Embryonic facial prominence (tissue), 1 donor: ENCODE results near the gene ABR.
"Not testable (repeated sequence)": the region's sequence is repeated elsewhere in the genome, so short reads cannot be mapped to it uniquely, and the experiment has no call there.

ENCODE experiments used
- DNase-seq: peaks from one replicate; pipeline ENCODE4 v3.0.0-alpha.2; 2016; ENCODE audit errors: extremely low spot score

Gene ABR

GRCh38 chr17:1120596-1121441 is 59.0 kb downstream of the ABR start:
- DNase-seq: no peak

DNA sequence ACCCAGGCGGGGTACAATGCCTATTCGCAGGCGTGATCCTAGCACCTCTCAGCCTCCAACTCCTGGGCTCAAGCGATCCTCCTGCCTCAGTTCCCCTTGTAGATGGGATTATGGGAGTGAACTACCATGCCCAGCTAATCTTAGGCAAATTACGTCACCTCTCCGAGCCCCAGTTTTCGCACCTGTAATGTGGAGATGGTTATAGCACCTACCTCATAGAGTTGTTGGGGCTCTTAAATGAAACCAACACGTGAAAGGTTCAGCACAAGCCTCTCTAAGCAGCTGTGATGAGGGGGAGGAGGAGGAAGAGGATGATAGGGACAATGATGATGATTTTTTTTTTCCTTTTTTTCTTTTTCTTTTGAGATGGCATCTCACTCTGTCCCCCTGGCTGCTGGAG is 59.9 kb downstream of the ABR start:
- no peak for DNase-seq

- DNase-seq: no peak
Observed at GRCh38 chr17:1116602-1117001, 63.2 kb downstream of the ABR start.

DNA sequence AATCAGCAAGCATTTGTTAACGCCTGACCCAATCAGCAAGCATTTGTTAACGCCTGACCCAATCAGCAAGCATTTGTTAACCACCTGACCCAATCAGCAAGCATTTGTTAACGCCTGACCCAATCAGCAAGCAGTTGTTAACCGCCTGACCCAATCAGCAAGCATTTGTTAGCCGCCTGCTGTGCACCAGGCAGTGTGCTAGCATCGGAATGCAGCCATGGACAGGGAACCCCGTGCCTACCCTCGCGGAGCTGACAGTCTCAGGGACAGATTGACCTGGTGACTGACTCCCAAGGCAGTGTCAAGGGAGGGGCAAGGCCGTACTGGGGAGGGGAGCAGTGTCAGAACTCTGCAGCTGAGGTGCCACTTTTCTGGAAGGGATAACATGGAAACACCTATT is 66.9 kb downstream of the ABR start:
- no peak for DNase-seq

DNA sequence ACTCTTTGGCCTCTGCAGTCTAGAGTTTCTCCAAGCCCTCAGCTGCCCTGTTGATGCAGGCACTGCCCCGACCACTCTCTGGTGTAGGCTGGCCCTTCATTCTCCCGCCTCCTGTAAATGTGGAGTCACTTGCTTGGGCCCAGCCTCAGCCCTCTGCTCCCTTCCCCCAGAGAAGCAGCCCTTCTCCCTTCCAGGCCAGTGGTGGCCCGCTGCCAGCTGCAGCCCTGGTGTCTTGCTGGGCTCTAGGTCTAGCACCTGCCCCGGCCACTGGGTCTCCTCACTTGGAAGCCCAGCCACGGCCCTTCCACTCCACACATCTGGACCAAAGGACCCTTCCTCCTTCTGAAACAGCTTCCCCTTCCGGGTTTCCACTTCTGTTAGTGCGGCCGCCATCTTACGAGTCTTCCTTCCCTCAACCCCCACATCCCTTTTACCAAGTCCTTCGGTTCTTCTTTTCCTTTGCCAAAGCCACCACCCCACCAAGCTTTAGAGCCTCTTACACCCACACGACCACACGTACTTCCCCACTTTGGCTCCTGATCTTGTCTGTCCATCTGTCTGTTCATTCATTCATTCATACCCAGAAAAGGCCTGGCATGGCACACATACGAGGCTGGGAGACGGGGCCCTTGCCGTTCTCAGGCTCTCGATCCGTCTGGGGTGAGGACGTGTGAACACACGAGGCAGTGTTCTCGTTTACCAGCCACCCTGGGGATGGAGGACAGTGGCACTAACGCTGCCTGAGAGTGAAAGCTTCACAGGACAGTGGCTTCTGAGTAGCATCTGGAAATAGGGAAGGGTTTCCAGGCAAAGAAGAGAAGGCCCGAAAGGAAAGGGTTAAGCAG is 68.0 kb downstream of the ABR start:
- no peak for DNase-seq

- no peak for DNase-seq
Observed at GRCh38 chr17:1110862-1111598, 68.8 kb downstream of the ABR start.

DNA sequence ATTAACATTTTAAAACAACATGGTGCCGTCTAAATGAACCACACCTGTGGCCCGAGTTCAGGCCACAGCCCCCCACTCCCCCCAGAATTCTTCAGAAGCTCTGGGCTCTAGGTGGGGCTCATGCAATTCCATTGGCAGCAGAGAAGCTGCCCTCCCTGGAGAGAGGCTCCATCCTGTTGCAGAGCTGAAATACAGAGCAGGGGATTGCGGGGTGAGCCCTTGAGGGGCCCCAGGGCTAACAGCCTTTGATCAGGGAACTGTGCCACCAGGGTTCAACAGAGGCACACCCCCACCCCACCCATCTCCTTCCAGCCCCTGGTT is 69.3 kb downstream of the ABR start:
- DNase-seq: no peak

GRCh38 chr17:1109606-1110540 is 69.9 kb downstream of the ABR start:
- no peak for DNase-seq

GRCh38 chr17:1108765-1109605 is 70.8 kb downstream of the ABR start:
- no peak for DNase-seq

DNA sequence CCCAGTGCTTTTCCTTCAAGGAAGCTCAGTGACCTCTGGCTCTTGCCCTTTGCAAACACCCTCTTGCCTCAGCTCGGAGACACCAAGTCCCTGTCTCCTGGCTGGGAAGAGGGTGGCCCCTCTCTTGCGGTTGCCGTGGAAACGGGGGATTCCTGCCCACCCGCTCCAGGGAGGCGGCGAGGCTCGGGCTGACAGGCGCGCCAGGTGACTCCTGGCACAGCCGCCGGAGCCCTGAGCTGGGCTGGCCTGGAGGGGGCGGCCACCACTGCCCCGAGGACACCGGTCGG is 71.4 kb downstream of the ABR start:
- no peak for DNase-seq

DNA sequence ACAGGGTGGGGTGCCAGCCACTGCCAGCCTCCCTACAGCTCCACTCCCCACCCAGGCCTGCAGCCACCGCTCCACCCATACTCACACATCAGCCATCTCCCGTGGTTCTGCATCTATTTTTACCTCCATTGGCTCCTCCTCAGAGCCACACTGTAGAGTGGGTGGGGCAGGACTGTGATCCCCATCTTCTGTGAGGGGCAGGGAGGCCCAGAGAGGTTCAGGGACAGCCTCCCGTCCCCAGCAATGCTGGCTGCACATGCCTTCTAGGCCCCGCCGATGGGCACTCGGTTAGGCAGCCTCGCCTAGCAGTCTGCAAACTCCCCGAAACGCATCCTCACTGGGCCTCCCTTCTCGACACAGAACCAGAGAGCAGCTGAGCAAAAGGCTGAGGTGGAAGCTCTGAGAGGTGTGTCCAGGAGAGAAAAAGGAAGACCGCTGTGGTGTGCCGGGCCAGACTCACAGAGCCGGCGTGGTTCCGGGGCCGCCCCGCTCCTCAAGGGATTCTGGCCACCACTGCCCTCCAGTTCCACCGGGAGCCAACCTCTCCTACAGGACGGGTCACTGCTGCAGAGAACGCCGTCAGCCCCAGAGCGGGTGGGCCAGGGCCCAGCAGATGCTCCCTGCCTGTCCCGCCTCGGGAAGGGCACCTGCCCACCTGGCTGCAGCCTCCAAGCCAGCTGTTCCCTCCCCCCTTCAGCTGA is 71.9 kb downstream of the ABR start:
- DNase-seq: no peak

DNA sequence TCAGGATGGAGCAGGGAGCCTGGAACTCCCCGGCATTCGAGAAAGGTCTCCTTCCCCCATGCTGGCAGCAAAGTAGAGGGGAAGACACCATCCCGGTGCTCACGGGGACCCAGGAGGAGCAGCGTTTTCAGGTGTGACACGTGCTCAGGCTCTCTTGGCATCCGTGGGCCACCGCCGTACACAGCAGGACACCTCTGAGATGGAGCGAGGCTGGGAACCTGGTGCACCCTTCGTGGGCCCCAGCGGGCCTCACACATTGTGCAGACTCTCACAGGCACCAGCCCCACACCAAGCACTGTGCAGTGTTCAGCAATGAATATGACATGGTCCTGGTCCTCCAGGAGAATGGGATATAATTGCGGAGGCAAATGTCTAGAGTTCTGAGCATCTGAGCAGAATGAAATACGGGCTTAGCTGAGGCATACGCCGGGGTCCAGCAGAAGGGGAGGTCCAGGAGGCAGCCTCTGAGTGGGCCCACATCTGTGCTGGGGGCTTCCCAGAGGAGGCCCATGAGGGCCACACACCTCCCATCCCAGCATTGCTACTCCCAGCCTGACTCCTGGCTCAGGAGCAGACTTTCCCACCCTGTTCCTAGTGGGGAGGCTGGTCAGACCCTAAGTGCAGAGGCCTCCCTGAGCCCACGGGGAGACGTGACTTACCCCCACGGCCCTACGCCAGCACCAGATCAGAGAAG is 72.6 kb downstream of the ABR start:
- no peak for DNase-seq

DNA sequence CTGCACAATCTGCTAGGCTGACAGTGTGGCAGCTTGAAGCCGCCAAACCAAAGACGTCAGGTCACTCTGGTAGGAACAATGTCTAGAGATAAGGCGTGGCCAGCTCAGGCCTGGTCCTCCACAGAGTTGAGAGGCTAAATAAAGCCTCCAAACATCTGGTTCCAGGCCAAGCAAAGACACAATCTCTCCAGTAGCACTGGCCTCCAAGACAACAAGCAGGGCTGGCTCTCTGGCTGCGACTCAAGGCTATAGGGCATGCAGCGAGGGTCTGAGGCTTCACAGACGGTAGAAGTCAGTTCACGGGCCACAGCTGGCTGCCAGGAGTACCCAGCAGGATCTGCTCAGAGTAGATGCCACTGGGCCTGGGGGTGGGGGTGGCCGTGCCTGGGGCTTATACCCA is 75.6 kb downstream of the ABR start:
- no peak for DNase-seq

- DNase-seq: no peak
Observed at GRCh38 chr17:1100382-1100781, 79.4 kb downstream of the ABR start.

- no peak for DNase-seq
Observed at GRCh38 chr17:1099242-1099641, 80.5 kb downstream of the ABR start.

GRCh38 chr17:1097972-1098744 is 81.6 kb downstream of the ABR start:
- DNase-seq: not testable (repeated sequence)

- no peak for DNase-seq
Observed at GRCh38 chr17:1096215-1096614, 83.6 kb downstream of the ABR start.

DNA sequence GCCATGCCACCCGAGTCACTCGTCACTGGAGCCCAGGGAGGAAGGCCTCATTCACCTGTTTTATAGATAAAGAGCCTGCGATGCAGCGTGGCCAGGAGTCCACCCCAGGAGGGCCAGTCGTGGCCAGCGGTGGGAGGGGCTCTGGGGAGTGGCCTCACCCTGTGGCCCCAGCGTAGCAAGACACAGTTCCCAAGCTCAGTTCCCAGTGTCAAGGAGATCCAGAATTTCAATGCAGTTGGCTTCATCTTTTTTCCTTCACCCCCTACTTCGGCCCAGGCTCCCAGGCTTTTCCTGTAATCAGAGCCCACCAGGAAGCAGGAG is 84.0 kb downstream of the ABR start:
- DNase-seq: no peak
